ENCODE measurements around the gene ZNF680. TPM values are rescaled to one million over a fixed set of nuclear protein-coding genes. Genes with fewer than 3 reads are reported as not detected.

ZNF680 gene
- total RNA-seq, 4 donors from 2014 or later = 8.2 to 8.8 (median 8.5) TPM

GRCh38 chr7:64551375-64552142 is 11.3 kb downstream of the ZNF680 start:
- no peak for DNase-seq (ENCODE audit: low spot score in 2 of 2)
- TF ChIP-seq CTCF (IDR thresholded peaks at IDR 0.05) (no peak), POLR2A (IDR thresholded peaks at IDR 0.05) (no peak)

GRCh38 chr7:64544010-64544409 is 18.9 kb downstream of the ZNF680 start:
- no peak overlapping the region for H3K4me3 ChIP-seq (ENCODE audit: low read depth, poor library complexity, severe bottlenecking)
- DNase-seq (ENCODE audit: low spot score in 2 of 2) = no peak
- WGBS, 2 donors = 75 to 77% methylated on average over 2 of the region's 2 CpGs
- TF ChIP-seq CTCF (IDR thresholded peaks at IDR 0.05) = no peak
- TF ChIP-seq POLR2A (IDR thresholded peaks at IDR 0.05) = no peak
- intact Hi-C loops (cut with DNase I; ENCODE audit: low total_unique reads) = no loop called here

More at GRCh38 chr7:64551375-64552142, 11.3 kb downstream of the ZNF680 start:
- WGBS, 2 donors = 78 to 86% methylated on average over 6 of the region's 6 CpGs
- no peak overlapping the region for H3K4me3 ChIP-seq (ENCODE audit: low read depth, poor library complexity, severe bottlenecking)
- intact Hi-C loops (cut with DNase I; ENCODE audit: low total_unique reads) = no loop called here

GRCh38 chr7:64541438-64542359 is 21.2 kb downstream of the ZNF680 start:
- TF ChIP-seq CTCF (IDR thresholded peaks at IDR 0.05) = no peak
- no peak for TF ChIP-seq POLR2A (IDR thresholded peaks at IDR 0.05)
- no peak for DNase-seq (ENCODE audit: low spot score in 2 of 2)
- H3K4me3 ChIP-seq (ENCODE audit: low read depth, poor library complexity, severe bottlenecking) = no peak overlapping the region
- WGBS, 2 donors = 62 to 80% methylated on average over 5 of the region's 5 CpGs
- intact Hi-C loops (cut with DNase I; ENCODE audit: low total_unique reads) = no loop called here

DNA sequence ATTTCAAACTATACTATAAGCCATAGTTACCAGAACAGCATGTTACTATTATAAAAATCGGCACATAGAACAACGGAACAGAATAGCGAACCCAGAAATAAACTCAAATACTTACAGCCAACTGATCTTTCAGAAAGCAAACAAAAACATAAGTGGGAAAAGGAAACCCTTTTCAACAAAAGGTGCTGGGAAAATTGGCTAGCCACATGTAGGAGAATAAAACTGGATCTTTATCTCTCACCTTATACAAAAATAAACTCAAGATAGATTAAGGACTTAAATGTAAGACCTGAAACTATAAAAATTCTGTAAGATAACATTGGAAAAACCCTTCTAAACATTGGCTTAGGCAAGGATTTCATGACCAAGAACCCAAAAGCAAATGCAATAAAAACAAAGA is 29.1 kb downstream of the ZNF680 start:
- no peak for DNase-seq (ENCODE audit: low spot score in 2 of 2)
- intact Hi-C loops (cut with DNase I; ENCODE audit: low total_unique reads) = no loop called here
- TF ChIP-seq CTCF (IDR thresholded peaks at IDR 0.05) (no peak), POLR2A (IDR thresholded peaks at IDR 0.05) (no peak)
- H3K4me3 ChIP-seq (ENCODE audit: low read depth, poor library complexity, severe bottlenecking) = no peak overlapping the region
- WGBS, 2 donors = 100% methylated on average over 3 of the region's 3 CpGs

DNA sequence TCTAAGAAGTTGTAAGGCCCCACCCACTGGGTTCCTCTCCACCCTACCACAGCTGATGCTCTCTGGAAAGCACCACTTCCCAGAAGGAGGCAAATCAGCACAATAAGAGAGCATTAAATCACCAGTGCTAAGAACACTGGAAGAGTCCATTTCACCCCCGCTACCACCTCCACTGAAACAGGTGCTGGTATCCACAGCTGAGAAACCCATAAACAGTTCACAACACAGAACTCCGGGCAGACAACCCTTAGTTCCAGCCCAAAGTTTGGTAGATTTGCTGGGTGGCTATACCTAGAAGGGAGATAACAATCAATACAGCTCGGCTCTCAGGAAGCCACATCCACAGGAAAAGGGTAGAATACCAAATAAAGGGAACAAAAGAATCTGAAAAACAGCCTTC is 34.1 kb downstream of the ZNF680 start:
- intact Hi-C loops (cut with DNase I; ENCODE audit: low total_unique reads) = no loop called here
- TF ChIP-seq POLR2A (IDR thresholded peaks at IDR 0.05) (no peak), CTCF (IDR thresholded peaks at IDR 0.05) (no peak)
- no peak for DNase-seq (ENCODE audit: low spot score in 2 of 2)
- 90 to 92% methylated on average over 3 of the region's 3 CpGs for WGBS, 2 donors
- H3K4me3 ChIP-seq (ENCODE audit: low read depth, poor library complexity, severe bottlenecking) = no peak overlapping the region
